NB4 (cell line): ENCODE measurements around the gene VCAM1.

Experiments
- MYC ChIP-seq: IDR thresholded peaks from 2 replicates; pipeline ENCODE4 v1.6.1; 2011; ENCODE audit warnings: low read depth, low read length
- POLR2A ChIP-seq: IDR thresholded peaks from 2 replicates; pipeline ENCODE4 v1.6.1; 2011; ENCODE audit warnings: mild to moderate bottlenecking; ENCODE audit not compliant: insufficient read length; ENCODE audit errors: extremely low read depth
- TF ChIP-seq, protein P1 (sequence below): IDR thresholded peaks from one replicate; pipeline ENCODE4 v1.5.1; 2012; ENCODE audit warnings: low read depth, low read length
- TF ChIP-seq, protein P2 (sequence below): IDR thresholded peaks from 2 replicates; pipeline ENCODE4 v1.6.1; 2011; ENCODE audit warnings: low read depth, low read length

- TF ChIP-seq, protein P1, sequence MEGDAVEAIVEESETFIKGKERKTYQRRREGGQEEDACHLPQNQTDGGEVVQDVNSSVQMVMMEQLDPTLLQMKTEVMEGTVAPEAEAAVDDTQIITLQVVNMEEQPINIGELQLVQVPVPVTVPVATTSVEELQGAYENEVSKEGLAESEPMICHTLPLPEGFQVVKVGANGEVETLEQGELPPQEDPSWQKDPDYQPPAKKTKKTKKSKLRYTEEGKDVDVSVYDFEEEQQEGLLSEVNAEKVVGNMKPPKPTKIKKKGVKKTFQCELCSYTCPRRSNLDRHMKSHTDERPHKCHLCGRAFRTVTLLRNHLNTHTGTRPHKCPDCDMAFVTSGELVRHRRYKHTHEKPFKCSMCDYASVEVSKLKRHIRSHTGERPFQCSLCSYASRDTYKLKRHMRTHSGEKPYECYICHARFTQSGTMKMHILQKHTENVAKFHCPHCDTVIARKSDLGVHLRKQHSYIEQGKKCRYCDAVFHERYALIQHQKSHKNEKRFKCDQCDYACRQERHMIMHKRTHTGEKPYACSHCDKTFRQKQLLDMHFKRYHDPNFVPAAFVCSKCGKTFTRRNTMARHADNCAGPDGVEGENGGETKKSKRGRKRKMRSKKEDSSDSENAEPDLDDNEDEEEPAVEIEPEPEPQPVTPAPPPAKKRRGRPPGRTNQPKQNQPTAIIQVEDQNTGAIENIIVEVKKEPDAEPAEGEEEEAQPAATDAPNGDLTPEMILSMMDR: no peak
- TF ChIP-seq MYC (no peak), POLR2A (no peak)
- TF ChIP-seq, protein P2, sequence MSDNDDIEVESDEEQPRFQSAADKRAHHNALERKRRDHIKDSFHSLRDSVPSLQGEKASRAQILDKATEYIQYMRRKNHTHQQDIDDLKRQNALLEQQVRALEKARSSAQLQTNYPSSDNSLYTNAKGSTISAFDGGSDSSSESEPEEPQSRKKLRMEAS: no peak
Observed at GRCh38 chr1:100769906-100770646, 50.5 kb downstream of the VCAM1 start.
